Tibial nerve (tissue), 4 donors: ENCODE measurements around the gene FGFR1OP2.

Source experiments
- CTCF ChIP-seq, 5 experiments: fragments of 200-600 bp in 3 of 5; fragments of 450-650 bp in 2 of 5; sonication (generic) in 3 of 5; IDR thresholded peaks; one replicate each; pipeline ENCODE4 v1.5.1; 2016 to 2019; ENCODE audit warnings: antibody characterized with exemption in 5 of 5, mild to moderate bottlenecking in 3 of 5, moderate library complexity in 2 of 5
- EP300 ChIP-seq, 2 donors: sonication (generic); formaldehyde crosslinking; IDR thresholded peaks; one replicate each; pipeline ENCODE4 v1.6.1; 2017; ENCODE audit warnings: antibody characterized with exemption in 2 of 2, mild to moderate bottlenecking in 1 of 2
- POLR2A ChIP-seq, 2 donors: fragments of 450-650 bp; IDR thresholded peaks; one replicate each; pipeline ENCODE4 v1.6.1; 2017; ENCODE audit warnings: antibody characterized with exemption in 2 of 2, mild to moderate bottlenecking in 2 of 2, moderate library complexity in 2 of 2

- TF ChIP-seq POLR2A (IDR thresholded peaks at IDR 0.05), result peak; percentile 97 to 98
- TF ChIP-seq CTCF (IDR thresholded peaks at IDR 0.05), result peak in 1 of 5 experiments; percentile 42
- peak; percentile 71 to 99 for TF ChIP-seq EP300 (IDR thresholded peaks at IDR 0.05)
These were observed at the start of gene FGFR1OP2, which contains the start of gene INTS13 for GRCh38 chr12:26937863-26938700.
